Stimulated activated CD4-positive, alpha-beta T cell treated with anti-CD3 and anti-CD28 coated beads, TNF-alpha, amount 100 ng/mL, for 4 hours (primary cell): ENCODE data around the gene YY1.
"Not testable (repeated sequence)": the region's sequence is repeated elsewhere in the genome, so short reads cannot be mapped to it uniquely, and the experiment has no call there.

ENCODE experiments used
- DNase-seq, 3 experiments: peaks; one replicate each; pipeline ENCODE4 v3.0.0-alpha.2; 2020; ENCODE audit warnings: low read depth in 3 of 3

Gene YY1

DNA sequence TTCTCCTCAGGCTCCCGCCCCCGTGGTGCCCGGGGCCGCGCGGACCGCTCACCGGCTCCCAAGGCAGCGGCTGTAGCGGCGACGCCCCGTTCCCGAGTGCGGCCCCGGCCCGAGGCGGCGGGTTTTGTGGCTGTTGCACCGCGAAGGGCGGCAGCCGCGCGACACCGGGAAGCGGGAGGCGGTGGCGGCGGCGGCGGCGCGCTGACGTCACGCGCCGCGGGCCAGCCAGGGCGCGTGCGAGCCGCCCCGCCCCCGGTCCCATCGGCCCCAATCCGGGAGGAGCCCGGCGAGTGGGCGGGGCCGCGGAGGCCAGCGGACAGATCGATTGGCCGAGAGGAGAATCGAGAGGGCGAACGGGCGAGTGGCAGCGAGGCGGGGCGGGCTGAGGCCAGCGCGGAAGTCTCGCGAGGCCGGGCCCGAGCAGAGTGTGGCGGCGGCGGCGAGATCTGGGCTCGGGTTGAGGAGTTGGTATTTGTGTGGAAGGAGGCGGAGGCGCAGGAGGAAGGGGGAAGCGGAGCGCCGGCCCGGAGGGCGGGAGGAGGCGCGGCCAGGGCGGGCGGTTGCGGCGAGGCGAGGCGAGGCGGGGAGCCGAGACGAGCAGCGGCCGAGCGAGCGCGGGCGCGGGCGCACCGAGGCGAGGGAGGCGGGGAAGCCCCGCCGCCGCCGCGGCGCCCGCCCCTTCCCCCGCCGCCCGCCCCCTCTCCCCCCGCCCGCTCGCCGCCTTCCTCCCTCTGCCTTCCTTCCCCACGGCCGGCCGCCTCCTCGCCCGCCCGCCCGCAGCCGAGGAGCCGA, at the start of gene YY1:
Gene YY1, plus strand, starts transcription at position 726 of the 792 bp plus-strand sequence. CDS start 101 bp downstream, outside the sequence.
- peak; percentile 98 to 99 (median 98) for DNase-seq

DNA sequence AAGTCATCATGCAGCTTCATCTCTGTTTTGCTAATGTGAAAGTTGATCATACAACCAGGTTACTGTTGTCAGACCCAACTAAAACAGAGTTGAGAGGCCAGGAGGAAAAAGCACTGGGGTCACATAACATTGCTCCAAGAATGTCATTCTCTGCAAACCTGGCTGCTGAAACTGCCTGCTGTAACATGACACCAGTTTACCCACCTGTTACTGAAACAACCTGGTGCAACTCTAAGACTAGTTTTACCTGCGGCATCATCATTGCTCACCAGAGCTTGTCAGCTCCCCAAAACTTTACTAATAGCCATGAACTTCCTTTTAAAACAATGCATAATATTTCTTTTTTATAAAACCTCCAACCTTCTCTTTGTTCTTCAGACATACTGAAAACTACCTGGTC, 48.8 kb upstream of the YY1 start:
- DNase-seq: no peak

- DNase-seq: no peak
These were observed 47.2 kb upstream of the YY1 start for GRCh38 chr14:100191584-100192249.

GRCh38 chr14:100192250-100192671, 46.7 kb upstream of the YY1 start:
- no peak for DNase-seq

- DNase-seq: peak; percentile 99
These were observed 46.1 kb upstream of the YY1 start for GRCh38 chr14:100192672-100193416.

DNA sequence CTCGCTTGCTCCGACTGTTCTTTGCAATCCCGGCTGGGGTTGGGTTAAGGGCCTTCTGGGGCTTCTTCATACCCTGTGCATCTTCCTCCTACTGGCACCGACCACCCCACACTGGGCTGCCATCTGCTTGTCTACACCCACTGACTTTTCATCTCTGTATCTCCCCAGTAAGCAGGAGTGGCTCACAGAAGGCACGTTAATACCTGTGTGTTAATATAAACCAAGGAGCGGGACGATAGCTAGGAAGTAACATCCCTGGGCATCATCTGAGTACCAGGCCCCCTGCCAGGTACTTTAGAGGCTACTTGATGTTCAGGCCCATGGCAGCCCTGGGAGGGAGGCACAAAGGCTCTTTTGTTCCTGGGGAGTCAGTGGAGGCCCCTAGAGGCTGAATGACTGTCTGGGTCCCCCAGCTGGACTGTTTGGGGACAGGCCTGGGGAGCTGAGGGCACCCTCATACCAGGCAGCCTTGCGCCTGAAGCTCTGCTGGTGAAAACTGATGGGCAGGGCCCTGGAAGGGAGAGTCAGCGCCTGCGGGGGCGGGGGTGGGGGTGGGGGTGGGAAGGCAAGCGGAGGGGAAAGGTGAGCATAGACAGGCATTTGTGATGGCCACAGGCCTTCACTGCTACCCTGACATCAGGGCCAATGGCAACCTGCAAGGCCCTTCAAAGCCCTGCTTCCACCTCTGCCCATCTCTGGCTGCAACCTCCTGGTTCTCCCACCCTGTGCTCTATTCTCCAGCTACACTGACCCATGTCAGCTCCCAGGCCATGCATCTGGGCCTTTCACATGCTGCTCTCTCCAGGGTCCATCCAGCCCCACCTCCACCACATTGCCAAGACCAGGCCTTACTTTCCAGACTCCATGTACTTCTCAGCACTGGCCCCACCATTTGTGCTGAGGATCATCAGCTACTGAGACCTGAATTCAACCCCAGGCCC, 45.3 kb upstream of the YY1 start:
- no peak for DNase-seq

DNA sequence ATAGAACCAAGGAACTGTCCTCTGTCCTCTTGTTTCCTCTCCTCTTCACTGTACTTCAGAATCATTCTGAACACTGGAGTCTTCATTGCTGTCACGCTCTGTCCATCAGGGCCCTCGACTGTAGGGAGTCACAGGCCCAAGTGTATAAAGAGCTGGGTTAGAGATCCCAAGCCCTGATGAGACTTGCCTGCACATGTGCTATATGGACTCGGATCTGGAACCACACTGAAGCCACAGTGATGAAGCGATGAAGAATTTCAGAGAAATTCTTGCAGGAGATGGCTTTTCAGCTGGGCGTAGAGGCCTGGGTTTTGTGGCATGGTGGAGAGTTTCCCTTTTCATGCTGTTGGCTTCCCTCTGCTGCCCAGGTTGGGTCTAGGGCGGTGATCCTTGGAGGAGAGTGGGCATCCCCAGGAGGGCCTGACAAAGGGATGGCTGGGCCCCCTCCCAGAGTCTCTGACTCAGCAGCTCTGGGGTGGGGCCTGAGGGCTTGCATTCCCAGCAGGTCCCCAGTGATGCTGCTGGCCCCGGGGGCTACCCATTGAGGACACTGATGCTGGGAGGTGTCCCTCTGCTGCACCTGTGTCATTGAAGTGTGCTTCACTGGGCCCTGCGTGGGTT, 39.6 kb upstream of the YY1 start:
- no peak for DNase-seq

DNA sequence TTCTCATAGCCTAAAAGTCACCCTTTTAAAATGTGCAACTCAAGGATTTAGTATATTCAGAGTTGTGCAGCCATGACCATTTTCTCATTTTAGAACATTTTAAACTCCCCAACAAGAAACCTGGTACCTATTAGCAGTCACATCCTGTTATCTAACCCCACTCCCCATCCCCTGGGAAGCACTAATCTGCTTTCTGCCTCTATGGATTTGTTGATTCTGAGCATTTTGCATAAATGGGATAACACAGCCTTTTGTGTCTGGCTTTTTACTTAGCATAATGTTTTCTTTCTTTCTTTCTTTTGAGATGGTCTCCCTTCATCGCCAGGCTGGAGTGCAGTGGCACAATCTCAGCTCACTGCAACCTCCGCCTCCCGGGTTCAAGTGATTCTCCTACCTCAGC, 38.6 kb upstream of the YY1 start:
- DNase-seq: no peak

DNA sequence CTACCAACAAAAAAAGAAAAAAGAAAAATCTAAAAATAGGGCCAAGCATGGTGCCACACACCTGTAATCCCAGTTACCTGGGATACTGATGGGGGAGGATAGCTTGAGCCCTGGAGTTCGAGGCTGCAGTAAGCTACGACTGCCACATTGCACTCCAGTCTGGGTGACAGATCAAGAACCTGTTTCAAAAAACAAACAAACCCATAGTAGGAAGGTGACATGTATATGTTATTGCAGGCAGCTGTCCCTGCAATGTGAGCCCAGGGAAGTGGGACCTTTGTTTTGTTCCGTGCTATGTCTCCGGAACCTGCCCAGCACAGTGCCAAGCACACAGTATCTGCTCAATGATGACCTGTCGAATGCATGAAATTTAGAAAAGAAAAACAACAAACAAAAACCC, 37.2 kb upstream of the YY1 start:
- DNase-seq: no peak

- DNase-seq: no peak
These were observed 36.2 kb upstream of the YY1 start for GRCh38 chr14:100202712-100203111.

- no peak for DNase-seq
These were observed 35.8 kb upstream of the YY1 start for GRCh38 chr14:100203146-100203545.

DNA sequence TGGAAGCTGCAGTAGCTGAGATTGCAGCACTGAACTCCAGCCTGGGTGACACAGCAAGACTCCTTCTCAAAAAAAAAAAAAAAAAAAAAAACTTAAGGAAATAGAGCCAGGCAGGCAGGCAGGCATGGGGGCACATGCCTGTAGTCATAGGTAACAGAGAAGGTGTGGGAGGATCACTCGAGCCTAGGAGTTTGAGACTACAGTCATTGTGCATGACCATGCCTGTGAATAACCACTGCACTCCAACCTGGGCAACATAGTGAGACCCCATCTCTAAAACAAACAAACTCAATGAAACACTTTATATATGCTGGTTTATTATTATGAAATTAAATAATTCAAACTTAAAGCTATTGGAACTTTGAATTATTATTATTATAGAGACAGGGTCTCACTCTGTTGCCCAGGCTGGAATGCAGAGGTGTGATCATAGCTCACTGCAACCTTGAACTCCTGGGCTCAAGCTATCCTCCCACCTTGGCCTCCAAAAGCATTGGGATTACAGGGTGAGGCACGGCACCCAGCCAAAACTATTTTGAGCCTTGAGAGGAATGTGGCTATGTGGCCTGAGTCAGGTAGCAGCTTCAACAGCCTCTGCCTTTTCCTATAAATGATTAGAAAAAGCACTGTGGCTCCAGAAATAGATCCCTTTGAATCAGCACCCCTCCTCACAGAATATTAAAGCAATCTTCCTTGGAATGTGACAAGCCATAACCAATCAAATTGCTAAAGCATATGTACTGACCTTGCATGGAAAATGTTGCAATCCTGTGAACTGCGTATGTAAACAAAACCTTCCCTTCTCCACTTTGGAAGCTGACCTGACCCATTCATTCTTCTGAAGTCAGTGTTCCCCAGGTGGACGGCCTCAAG, 34.7 kb upstream of the YY1 start:
- no peak for DNase-seq

DNA sequence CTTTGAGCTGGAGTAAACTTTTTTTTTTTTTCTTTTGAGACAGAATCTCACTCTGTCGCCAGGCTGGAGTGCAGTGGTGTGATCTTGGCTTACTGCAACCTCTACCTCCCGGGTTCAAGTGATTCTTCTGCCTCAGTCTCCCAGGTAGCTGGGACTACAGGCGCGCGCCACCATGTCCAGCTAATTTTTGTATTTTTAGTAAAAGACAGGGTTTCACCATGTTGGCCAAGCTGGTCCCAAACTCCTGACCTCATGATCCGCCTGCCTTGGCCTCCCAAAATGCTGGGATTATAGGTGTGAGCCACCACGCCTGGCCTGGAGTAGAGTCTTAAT, 34.1 kb upstream of the YY1 start:
- not testable (repeated sequence) for DNase-seq

DNA sequence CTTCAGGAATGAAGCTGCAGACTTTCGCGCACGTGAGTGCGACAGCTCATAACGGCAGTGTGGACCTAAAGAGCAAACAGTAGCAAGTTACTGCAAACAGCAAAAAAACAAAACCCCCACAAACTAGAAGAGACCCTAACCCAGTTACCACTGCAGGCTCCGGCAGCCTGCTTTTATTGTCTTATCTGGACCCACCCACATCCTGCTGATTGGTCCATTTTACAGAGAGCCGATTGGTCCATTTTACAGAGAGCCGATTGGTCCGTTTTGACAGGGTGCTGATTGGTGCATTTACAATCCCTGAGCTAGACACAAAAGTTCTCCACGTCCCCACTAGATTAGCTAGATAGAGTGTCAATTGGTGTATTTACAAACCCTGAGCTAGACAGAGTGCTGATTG, 31.4 kb upstream of the YY1 start:
- DNase-seq: not testable (repeated sequence)

DNA sequence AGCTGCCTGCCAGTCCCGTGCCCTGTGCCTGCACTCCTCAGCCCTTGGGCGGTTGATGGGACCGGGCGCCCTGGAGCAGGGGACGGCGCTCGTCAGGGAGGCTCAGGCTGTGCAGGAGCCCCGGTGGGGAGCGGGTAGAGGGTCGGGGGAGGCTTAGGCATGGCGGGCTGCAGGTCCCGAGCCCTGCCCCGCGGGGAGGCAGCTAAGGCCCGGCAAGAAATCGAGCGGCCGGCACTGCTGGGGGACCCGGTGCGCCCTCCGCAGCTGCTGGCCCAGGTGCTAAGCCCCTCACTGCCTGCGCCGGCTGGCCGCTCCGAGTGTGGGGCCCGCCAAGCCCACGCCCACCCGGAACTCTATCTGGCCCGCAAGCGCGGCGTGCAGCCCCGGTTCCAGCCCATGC, 30.8 kb upstream of the YY1 start:
- not testable (repeated sequence) for DNase-seq

DNA sequence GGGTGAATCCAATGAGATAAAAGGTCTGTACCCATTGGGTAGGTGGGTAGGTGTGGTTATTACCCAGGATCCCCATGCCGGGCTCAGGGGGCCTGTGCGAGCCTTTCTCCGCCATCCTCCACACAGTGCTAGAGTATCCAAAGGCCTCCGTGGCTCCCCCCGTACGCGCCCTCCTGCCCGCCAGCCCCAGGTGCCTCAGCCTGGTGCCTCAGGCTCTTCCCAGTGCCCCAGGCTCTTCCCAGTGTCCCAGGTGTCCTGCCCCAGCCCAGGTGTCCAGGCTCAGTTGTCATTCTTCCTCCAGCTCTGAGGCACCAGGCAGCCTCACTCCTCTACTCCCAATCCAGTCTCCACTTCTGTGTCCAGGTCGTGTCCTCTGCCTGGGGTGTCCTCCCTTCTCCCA, 27.6 kb upstream of the YY1 start:
- no peak for DNase-seq

GRCh38 chr14:100211893-100212292, 27.1 kb upstream of the YY1 start:
- no peak for DNase-seq

GRCh38 chr14:100212476-100213333, 26.2 kb upstream of the YY1 start:
- no peak for DNase-seq

DNA sequence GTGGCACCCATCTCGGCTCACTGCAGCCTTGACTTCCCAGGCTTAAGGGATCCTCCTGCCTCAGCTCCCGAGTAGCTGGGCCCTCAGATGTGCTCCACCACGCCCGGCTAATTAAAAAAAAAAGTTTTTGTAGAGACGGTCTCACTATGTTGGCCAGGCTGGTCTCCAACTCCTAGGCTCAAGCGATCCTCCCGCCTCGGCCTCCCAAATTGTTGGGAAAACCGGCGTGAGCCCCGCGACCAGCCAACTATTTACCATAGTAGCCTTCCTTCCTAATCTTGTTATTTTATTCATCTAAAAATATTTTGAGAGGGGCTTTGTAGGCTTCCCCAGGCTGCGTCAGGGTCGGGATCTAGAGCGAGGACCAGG, 25.4 kb upstream of the YY1 start:
- DNase-seq: no peak
